Measurements from ENCODE around the gene SLC25A29. TPM values are rescaled to one million over a fixed set of nuclear protein-coding genes. Genes with fewer than 3 reads are reported as not detected.

SLC25A29 gene
- polyA plus RNA-seq, 1 donor (not counting 4 experiments of a cell fraction or from before 2014, with no cell fraction given), result 16.3 TPM

- no peak overlapping the region for H3K4me2 ChIP-seq (ENCODE audit: control insufficient read depth, extremely low read depth, insufficient read depth, low read depth, low read length)
- no peak overlapping the region for H3K4me3 ChIP-seq (ENCODE audit: control insufficient read depth in 2 of 3, extremely low read depth in 1 of 3, insufficient read depth in 2 of 3, low read depth in 1 of 3, low read length in 3 of 3)
- H2AFZ ChIP-seq (ENCODE audit: control insufficient read depth, low read length), result no peak overlapping the region
- TF ChIP-seq CTCF (optimal IDR thresholded peaks at IDR 0.05 in 1 of 3, IDR thresholded peaks at IDR 0.05 in 1 of 3, conservative IDR thresholded peaks at IDR 0.05 in 1 of 3; ENCODE audit: extremely low read depth in 1 of 3, insufficient read depth in 2 of 3, low read length in 3 of 3), result no peak
- no peak for TF ChIP-seq EZH2 (IDR thresholded peaks at IDR 0.05; ENCODE audit: low read length)
- H3K9me1 ChIP-seq (ENCODE audit: control insufficient read depth, extremely low read depth, insufficient read depth, low read length), result no peaks in the 10 kb centered on the region
- FAIRE-seq (no peak), DNase-seq (ENCODE audit: low read depth, low spot score) (no peak)
- H4K20me1 ChIP-seq (ENCODE audit: control insufficient read depth, extremely low read depth, insufficient read depth, low read length), result no peaks in the 10 kb centered on the region
- peaks cover 0 to 2% of the 10 kb centered on the region in 2 experiments for H3K36me3 ChIP-seq (ENCODE audit: control insufficient read depth in 2 of 2, extremely low read depth in 1 of 2, insufficient read depth in 2 of 2, low read length in 2 of 2)
- H3K9me3 ChIP-seq (ENCODE audit: control insufficient read depth, low read depth, low read length), result no peaks in the 10 kb centered on the region
- H3K27ac ChIP-seq (ENCODE audit: control insufficient read depth, insufficient read depth, low read length), result no peak overlapping the region
- dilution Hi-C loops (cut with MboI; ENCODE audit: extremely low pct_ligation_motif_present, low sequenced_read_pairs), result no loop called here
- H3K27me3 ChIP-seq (ENCODE audit: control insufficient read depth, extremely low read depth, insufficient read depth, low read length), result no peaks in the 10 kb centered on the region
- H3K4me1 ChIP-seq (ENCODE audit: control insufficient read depth, extremely low read depth, insufficient read depth, low read length), result peaks cover 11% of the 10 kb centered on the region
- no peak overlapping the region for H3K9ac ChIP-seq (ENCODE audit: control insufficient read depth, extremely low read depth, insufficient read depth, low read length)
- peaks cover 8% of the 10 kb centered on the region for H3K79me2 ChIP-seq (ENCODE audit: control insufficient read depth, insufficient read depth, low read length)
Measured at GRCh38 chr14:100302616-100303015, 3.6 kb downstream of the SLC25A29 start.

GRCh38 chr14:100299238-100299560 is 7.0 kb downstream of the SLC25A29 start:
- FAIRE-seq (no peak), DNase-seq (ENCODE audit: low read depth, low spot score) (no peak)
- Histone ChIP-seq H3K27me3 (ENCODE audit: control insufficient read depth, extremely low read depth, insufficient read depth, low read length) (no peaks in the 10 kb centered on the region), H3K27ac (ENCODE audit: control insufficient read depth, insufficient read depth, low read length) (no peak overlapping the region), H3K9me3 (ENCODE audit: control insufficient read depth, low read depth, low read length) (no peaks in the 10 kb centered on the region), H3K4me1 (ENCODE audit: control insufficient read depth, extremely low read depth, insufficient read depth, low read length) (no peaks in the 10 kb centered on the region), H3K36me3 (ENCODE audit: control insufficient read depth in 2 of 2, extremely low read depth in 1 of 2, insufficient read depth in 2 of 2, low read length in 2 of 2) (peaks cover 0 to 2% of the 10 kb centered on the region in 2 experiments), H3K9ac (ENCODE audit: control insufficient read depth, extremely low read depth, insufficient read depth, low read length) (no peak overlapping the region), H3K9me1 (ENCODE audit: control insufficient read depth, extremely low read depth, insufficient read depth, low read length) (no peaks in the 10 kb centered on the region), H2AFZ (ENCODE audit: control insufficient read depth, low read length) (no peak overlapping the region), H3K4me2 (ENCODE audit: control insufficient read depth, extremely low read depth, insufficient read depth, low read depth, low read length) (no peak overlapping the region), H4K20me1 (ENCODE audit: control insufficient read depth, extremely low read depth, insufficient read depth, low read length) (no peaks in the 10 kb centered on the region), H3K79me2 (ENCODE audit: control insufficient read depth, insufficient read depth, low read length) (peaks cover 3% of the 10 kb centered on the region), H3K4me3 (ENCODE audit: control insufficient read depth in 2 of 3, extremely low read depth in 1 of 3, insufficient read depth in 2 of 3, low read depth in 1 of 3, low read length in 3 of 3) (no peak overlapping the region)
- no peak for TF ChIP-seq EZH2 (IDR thresholded peaks at IDR 0.05; ENCODE audit: low read length)
- no peak for TF ChIP-seq CTCF (optimal IDR thresholded peaks at IDR 0.05 in 1 of 3, IDR thresholded peaks at IDR 0.05 in 1 of 3, conservative IDR thresholded peaks at IDR 0.05 in 1 of 3; ENCODE audit: extremely low read depth in 1 of 3, insufficient read depth in 2 of 3, low read length in 3 of 3)
- dilution Hi-C loops (cut with MboI; ENCODE audit: extremely low pct_ligation_motif_present, low sequenced_read_pairs), result no loop called here
